Small intestine (tissue), 7 donors: ENCODE results near the gene HIPK2. TPM values are rescaled to one million over a fixed set of nuclear protein-coding genes. Genes with fewer than 3 reads are reported as not detected.
A peak's percentile ranks its signal among the peaks of the same experiment; 100 is the strongest.

Experiments used
- DNase-seq, 2 donors: peaks; one replicate each; pipeline versions ENCODE4 v3.0.0 to v3.0.0-alpha.2; 2013
- FAIRE-seq: peaks from 2 replicates; lab custom pipeline; 2012; peaks lifted over from hg19 to GRCh38; lab: Jason Lieb, UNC
- H3K27ac ChIP-seq, 3 donors: one replicate each; pipeline ENCODE4 v1.5.1; 2013; ENCODE audit warnings: low read length in 2 of 3, mild to moderate bottlenecking in 2 of 3, control low read depth in 1 of 3, inconsistent platforms in 1 of 3, low read depth in 1 of 3, moderate library complexity in 1 of 3
- H3K27me3 ChIP-seq, 3 donors: one replicate each; pipeline ENCODE4 v1.6.1; 2013; ENCODE audit warnings: low read length in 3 of 3, inconsistent platforms in 1 of 3; ENCODE audit not compliant: control insufficient read depth in 3 of 3, insufficient read depth in 3 of 3
- H3K36me3 ChIP-seq, 3 donors: one replicate each; pipeline ENCODE4 v1.6.1; 2013; ENCODE audit warnings: low read length in 3 of 3, inconsistent platforms in 1 of 3, low read depth in 1 of 3, mild to moderate bottlenecking in 1 of 3, moderate library complexity in 1 of 3; ENCODE audit not compliant: control insufficient read depth in 3 of 3, insufficient read depth in 2 of 3
- H3K4me1 ChIP-seq, 3 donors: one replicate each; pipeline ENCODE4 v1.6.1; 2013; ENCODE audit warnings: low read length in 2 of 3, inconsistent platforms in 1 of 3, low read depth in 1 of 3, mild to moderate bottlenecking in 1 of 3, moderate library complexity in 1 of 3; ENCODE audit not compliant: control insufficient read depth in 3 of 3, insufficient read depth in 2 of 3
- H3K4me3 ChIP-seq, 3 donors: one replicate each; pipeline ENCODE4 v1.5.1; 2013; ENCODE audit warnings: low read length in 3 of 3, control low read depth in 1 of 3, inconsistent platforms in 1 of 3, low read depth in 1 of 3, mild to moderate bottlenecking in 1 of 3, moderate library complexity in 1 of 3
- H3K9me3 ChIP-seq, 2 donors: one replicate each; pipeline ENCODE4 v1.6.1; 2013; ENCODE audit warnings: low read depth in 1 of 2, low read length in 1 of 2; ENCODE audit not compliant: control insufficient read depth in 2 of 2, insufficient read depth in 1 of 2
- WGBS, 3 donors: extraction: QIAGEN DNeasy Blood & Tissue Kit; methylation state at CpG; one replicate each; pipeline ENCODE4 v1.1.7; 2013; 5-methylcytosine and 5-hydroxymethylcytosine counted together
- polyA plus RNA-seq, 4 donors: library from polyadenylated mRNA; stranded (reverse) in 3 of 4; unstranded in 1 of 4; fragments of 200-250 nt in 3 of 4; fragments of 120-200 nt in 1 of 4; gene quantifications; one replicate each; pipeline versions ENCODE4 v1.2.1 to v1.2.3, GENCODE V29; 2013
- donor health status: healthy with polysubstance abuse.
- donor health status: control.
- donor health status: control.
- donor health status: Bipolar disorder and iron deficiency.
- donor health status: healthy.

HIPK2 gene
- polyA plus RNA-seq, 4 donors, result 3.2 to 11.4 (median 7.2) TPM

GRCh38 chr7:139734395-139734794 is 43.4 kb downstream of the HIPK2 start:
- peak in 1 of 2 donors; percentile 23 for DNase-seq
- Histone ChIP-seq H3K9me3 (no peaks in the 10 kb centered on the region), H3K27me3 (no peaks in the 10 kb centered on the region), H3K4me3 (no peak overlapping the region), H3K4me1 (peaks cover 4 to 30% (median 11%) of the 10 kb centered on the region in 3 donors), H3K27ac (peak overlapping the region in 1 of 3 donors; percentile 71), H3K36me3 (peaks cover 0 to 5% (median 0%) of the 10 kb centered on the region in 3 donors)
- 75 to 83% (median 80%) methylated on average over 2 of the region's 2 CpGs for WGBS, 3 donors
- FAIRE-seq, result no peak

GRCh38 chr7:139733751-139734150 is 44.0 kb downstream of the HIPK2 start:
- DNase-seq (no peak), FAIRE-seq (no peak)
- H3K4me3 ChIP-seq, result no peak overlapping the region
- H3K9me3 ChIP-seq, result no peaks in the 10 kb centered on the region
- H3K36me3 ChIP-seq, result peaks cover 0 to 11% (median 0%) of the 10 kb centered on the region in 3 donors
- peaks cover 4 to 30% (median 11%) of the 10 kb centered on the region in 3 donors for H3K4me1 ChIP-seq
- WGBS, 3 donors, result 92 to 95% (median 93%) methylated on average over 7 of the region's 7 CpGs
- peak overlapping the region in 1 of 3 donors; percentile 71 for H3K27ac ChIP-seq
- no peaks in the 10 kb centered on the region for H3K27me3 ChIP-seq

GRCh38 chr7:139732471-139733167 is 45.2 kb downstream of the HIPK2 start:
- no peaks in the 10 kb centered on the region for H3K27me3 ChIP-seq
- peak overlapping the region in 2 of 3 donors; percentile 45 to 75 for H3K27ac ChIP-seq
- H3K36me3 ChIP-seq, result peaks cover 0 to 14% (median 0%) of the 10 kb centered on the region in 3 donors
- H3K9me3 ChIP-seq, result no peaks in the 10 kb centered on the region
- no peak overlapping the region for H3K4me3 ChIP-seq
- 83 to 91% (median 88%) methylated on average over 2 of the region's 2 CpGs for WGBS, 3 donors
- no peak for FAIRE-seq
- DNase-seq, result no peak
- H3K4me1 ChIP-seq, result peaks cover 3 to 21% (median 3%) of the 10 kb centered on the region in 3 donors

- H3K4me1 ChIP-seq, result peaks cover 0 to 20% (median 3%) of the 10 kb centered on the region in 3 donors
- H3K27me3 ChIP-seq, result no peaks in the 10 kb centered on the region
- peak in 1 of 2 donors; percentile 92 for DNase-seq
- no peak for FAIRE-seq
- H3K36me3 ChIP-seq, result peaks cover 0 to 14% (median 0%) of the 10 kb centered on the region in 3 donors
- WGBS, 3 donors, result 16 to 51% (median 28%) methylated on average over 9 of the region's 9 CpGs
- H3K27ac ChIP-seq, result peak overlapping the region in 2 of 3 donors; percentile 45 to 75
- no peaks in the 10 kb centered on the region for H3K9me3 ChIP-seq
- H3K4me3 ChIP-seq, result no peak overlapping the region
Observed at GRCh38 chr7:139731802-139732470, 45.9 kb downstream of the HIPK2 start.

- peaks cover 1 to 26% (median 8%) of the 10 kb centered on the region in 3 donors for H3K4me1 ChIP-seq
- WGBS, 3 donors, result 64 to 73% (median 73%) methylated on average over 15 of the region's 15 CpGs
- no peak overlapping the region for H3K4me3 ChIP-seq
- FAIRE-seq (no peak), DNase-seq (no peak)
- H3K27me3 ChIP-seq, result no peaks in the 10 kb centered on the region
- H3K27ac ChIP-seq, result peak overlapping the region in 2 of 3 donors; percentile 41 to 52
- no peaks in the 10 kb centered on the region for H3K9me3 ChIP-seq
- peaks cover 0 to 12% (median 0%) of the 10 kb centered on the region in 3 donors for H3K36me3 ChIP-seq
Observed at GRCh38 chr7:139730746-139731612, 46.8 kb downstream of the HIPK2 start.

- Histone ChIP-seq H3K4me1 (peaks cover 2 to 25% (median 8%) of the 10 kb centered on the region in 3 donors), H3K9me3 (no peaks in the 10 kb centered on the region), H3K27ac (peak overlapping the region in 1 of 3 donors; percentile 53), H3K36me3 (peaks cover 0 to 9% (median 0%) of the 10 kb centered on the region in 3 donors), H3K4me3 (no peak overlapping the region), H3K27me3 (no peaks in the 10 kb centered on the region)
- FAIRE-seq (no peak), DNase-seq (no peak)
- WGBS, 3 donors, result 95 to 100% (median 96%) methylated on average over 1 of the region's 1 CpG
Observed at GRCh38 chr7:139728203-139728602, 49.6 kb downstream of the HIPK2 start.

- Histone ChIP-seq H3K4me3 (no peak overlapping the region), H3K27ac (peak overlapping the region in 1 of 3 donors; percentile 86), H3K27me3 (no peaks in the 10 kb centered on the region), H3K9me3 (no peaks in the 10 kb centered on the region), H3K4me1 (peaks cover 5 to 26% (median 8%) of the 10 kb centered on the region in 3 donors), H3K36me3 (peaks cover 0 to 9% (median 0%) of the 10 kb centered on the region in 3 donors)
- DNase-seq, result no peak
- no peak for FAIRE-seq
- 72 to 77% (median 74%) methylated on average over 3 of the region's 3 CpGs for WGBS, 3 donors
Observed at GRCh38 chr7:139727151-139727705, 50.6 kb downstream of the HIPK2 start.
